Liver (tissue), 3 donors: ENCODE measurements around the gene GALNT1.

Source experiments
- EGR1 ChIP-seq, 2 donors: IDR thresholded peaks; 2 replicates each; pipeline ENCODE4 v1.6.1; 2016 to 2018; ENCODE audit warnings: antibody characterized with exemption in 2 of 2, low read depth in 2 of 2
- JUND ChIP-seq, 2 donors: IDR thresholded peaks; 2 replicates each; pipeline ENCODE4 v1.6.1; 2016; ENCODE audit warnings: antibody characterized with exemption in 2 of 2
- RAD21 ChIP-seq, 2 donors: IDR thresholded peaks; 2 replicates each; pipeline ENCODE4 v1.6.1; 2016; ENCODE audit warnings: antibody characterized with exemption in 2 of 2, mild to moderate bottlenecking in 2 of 2
- SP1 ChIP-seq: IDR thresholded peaks from 2 replicates; pipeline ENCODE4 v1.6.1; 2018; ENCODE audit warnings: antibody characterized with exemption, mild to moderate bottlenecking
- TAF1 ChIP-seq: conservative IDR thresholded peaks from 2 replicates; pipeline ENCODE4 v1.6.1; 2016; ENCODE audit warnings: antibody characterized with exemption, mild to moderate bottlenecking
- TF ChIP-seq, protein P1 (sequence below): fragments of 150-350 bp; IDR thresholded peaks from 2 replicates; pipeline ENCODE4 v1.5.1; 2017; ENCODE audit warnings: improper control_type of control experiment, low read depth, low read length; ENCODE audit not compliant: missing input control
- TF ChIP-seq, protein P2 (sequence below): IDR thresholded peaks from 2 replicates; pipeline ENCODE4 v1.6.1; 2016; ENCODE audit warnings: antibody characterized with exemption
- TF ChIP-seq, protein P3 (sequence below): IDR thresholded peaks from 2 replicates; pipeline ENCODE4 v1.6.1; 2016; ENCODE audit warnings: antibody characterized with exemption, mild to moderate bottlenecking
- TF ChIP-seq, protein P4 (sequence below): IDR thresholded peaks from 2 replicates; pipeline ENCODE4 v1.6.1; 2016; ENCODE audit warnings: antibody characterized with exemption
- donor health status: healthy.
- donor health status: healthy.

DNA sequence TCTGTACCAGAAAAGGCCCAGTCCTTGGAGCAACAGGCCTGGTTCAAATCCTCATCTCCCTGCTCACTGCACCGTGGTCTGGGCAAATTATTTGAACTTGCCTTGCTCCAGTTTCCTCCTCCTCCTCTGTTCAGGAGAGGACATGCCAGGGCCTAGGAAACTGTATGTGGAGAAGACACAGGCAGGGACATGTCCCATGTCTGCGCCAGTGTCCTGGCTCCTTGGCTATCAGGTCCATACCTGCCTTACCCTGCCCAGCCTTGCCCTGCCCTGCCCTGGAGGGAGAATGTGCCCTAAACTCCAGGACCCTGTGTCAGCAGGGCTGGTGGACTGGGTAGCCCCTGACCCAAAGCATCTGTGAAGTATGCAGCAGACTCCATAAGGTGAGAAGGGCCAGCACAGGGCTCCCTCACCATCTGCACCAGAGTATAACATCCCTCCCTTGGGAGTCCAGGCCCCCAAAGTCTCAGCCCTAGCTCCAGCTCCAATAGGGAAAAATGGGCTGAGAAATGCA, 165.3 kb downstream of the GALNT1 start:
- TF ChIP-seq, protein P1, sequence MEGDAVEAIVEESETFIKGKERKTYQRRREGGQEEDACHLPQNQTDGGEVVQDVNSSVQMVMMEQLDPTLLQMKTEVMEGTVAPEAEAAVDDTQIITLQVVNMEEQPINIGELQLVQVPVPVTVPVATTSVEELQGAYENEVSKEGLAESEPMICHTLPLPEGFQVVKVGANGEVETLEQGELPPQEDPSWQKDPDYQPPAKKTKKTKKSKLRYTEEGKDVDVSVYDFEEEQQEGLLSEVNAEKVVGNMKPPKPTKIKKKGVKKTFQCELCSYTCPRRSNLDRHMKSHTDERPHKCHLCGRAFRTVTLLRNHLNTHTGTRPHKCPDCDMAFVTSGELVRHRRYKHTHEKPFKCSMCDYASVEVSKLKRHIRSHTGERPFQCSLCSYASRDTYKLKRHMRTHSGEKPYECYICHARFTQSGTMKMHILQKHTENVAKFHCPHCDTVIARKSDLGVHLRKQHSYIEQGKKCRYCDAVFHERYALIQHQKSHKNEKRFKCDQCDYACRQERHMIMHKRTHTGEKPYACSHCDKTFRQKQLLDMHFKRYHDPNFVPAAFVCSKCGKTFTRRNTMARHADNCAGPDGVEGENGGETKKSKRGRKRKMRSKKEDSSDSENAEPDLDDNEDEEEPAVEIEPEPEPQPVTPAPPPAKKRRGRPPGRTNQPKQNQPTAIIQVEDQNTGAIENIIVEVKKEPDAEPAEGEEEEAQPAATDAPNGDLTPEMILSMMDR, result no peak
- TF ChIP-seq SP1 (no peak), TAF1 (no peak), RAD21 (IDR thresholded peaks at IDR 0.05) (no peak), JUND (IDR thresholded peaks at IDR 0.05) (no peak), EGR1 (IDR thresholded peaks at IDR 0.05; ENCODE audit: low read depth in 2 of 2) (no peak)
- TF ChIP-seq, protein P2, sequence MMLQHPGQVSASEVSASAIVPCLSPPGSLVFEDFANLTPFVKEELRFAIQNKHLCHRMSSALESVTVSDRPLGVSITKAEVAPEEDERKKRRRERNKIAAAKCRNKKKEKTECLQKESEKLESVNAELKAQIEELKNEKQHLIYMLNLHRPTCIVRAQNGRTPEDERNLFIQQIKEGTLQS, result no peak
- TF ChIP-seq, protein P3, sequence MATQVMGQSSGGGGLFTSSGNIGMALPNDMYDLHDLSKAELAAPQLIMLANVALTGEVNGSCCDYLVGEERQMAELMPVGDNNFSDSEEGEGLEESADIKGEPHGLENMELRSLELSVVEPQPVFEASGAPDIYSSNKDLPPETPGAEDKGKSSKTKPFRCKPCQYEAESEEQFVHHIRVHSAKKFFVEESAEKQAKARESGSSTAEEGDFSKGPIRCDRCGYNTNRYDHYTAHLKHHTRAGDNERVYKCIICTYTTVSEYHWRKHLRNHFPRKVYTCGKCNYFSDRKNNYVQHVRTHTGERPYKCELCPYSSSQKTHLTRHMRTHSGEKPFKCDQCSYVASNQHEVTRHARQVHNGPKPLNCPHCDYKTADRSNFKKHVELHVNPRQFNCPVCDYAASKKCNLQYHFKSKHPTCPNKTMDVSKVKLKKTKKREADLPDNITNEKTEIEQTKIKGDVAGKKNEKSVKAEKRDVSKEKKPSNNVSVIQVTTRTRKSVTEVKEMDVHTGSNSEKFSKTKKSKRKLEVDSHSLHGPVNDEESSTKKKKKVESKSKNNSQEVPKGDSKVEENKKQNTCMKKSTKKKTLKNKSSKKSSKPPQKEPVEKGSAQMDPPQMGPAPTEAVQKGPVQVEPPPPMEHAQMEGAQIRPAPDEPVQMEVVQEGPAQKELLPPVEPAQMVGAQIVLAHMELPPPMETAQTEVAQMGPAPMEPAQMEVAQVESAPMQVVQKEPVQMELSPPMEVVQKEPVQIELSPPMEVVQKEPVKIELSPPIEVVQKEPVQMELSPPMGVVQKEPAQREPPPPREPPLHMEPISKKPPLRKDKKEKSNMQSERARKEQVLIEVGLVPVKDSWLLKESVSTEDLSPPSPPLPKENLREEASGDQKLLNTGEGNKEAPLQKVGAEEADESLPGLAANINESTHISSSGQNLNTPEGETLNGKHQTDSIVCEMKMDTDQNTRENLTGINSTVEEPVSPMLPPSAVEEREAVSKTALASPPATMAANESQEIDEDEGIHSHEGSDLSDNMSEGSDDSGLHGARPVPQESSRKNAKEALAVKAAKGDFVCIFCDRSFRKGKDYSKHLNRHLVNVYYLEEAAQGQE, result no peak
- TF ChIP-seq, protein P4, sequence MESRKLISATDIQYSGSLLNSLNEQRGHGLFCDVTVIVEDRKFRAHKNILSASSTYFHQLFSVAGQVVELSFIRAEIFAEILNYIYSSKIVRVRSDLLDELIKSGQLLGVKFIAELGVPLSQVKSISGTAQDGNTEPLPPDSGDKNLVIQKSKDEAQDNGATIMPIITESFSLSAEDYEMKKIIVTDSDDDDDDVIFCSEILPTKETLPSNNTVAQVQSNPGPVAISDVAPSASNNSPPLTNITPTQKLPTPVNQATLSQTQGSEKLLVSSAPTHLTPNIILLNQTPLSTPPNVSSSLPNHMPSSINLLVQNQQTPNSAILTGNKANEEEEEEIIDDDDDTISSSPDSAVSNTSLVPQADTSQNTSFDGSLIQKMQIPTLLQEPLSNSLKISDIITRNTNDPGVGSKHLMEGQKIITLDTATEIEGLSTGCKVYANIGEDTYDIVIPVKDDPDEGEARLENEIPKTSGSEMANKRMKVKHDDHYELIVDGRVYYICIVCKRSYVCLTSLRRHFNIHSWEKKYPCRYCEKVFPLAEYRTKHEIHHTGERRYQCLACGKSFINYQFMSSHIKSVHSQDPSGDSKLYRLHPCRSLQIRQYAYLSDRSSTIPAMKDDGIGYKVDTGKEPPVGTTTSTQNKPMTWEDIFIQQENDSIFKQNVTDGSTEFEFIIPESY, result no peak
